Adrenal gland (tissue), 12 donors: ENCODE results near the gene TNS3. TPM values are rescaled to one million over a fixed set of nuclear protein-coding genes. Genes with fewer than 3 reads are reported as not detected.

ENCODE experiments used
- DNase-seq, 7 donors: peaks; one replicate each; pipeline ENCODE4 v3.0.0-alpha.2; 2019 to 2020
- H3K27ac ChIP-seq, 5 donors: fragments of 200-600 bp; sonication (generic) in 4 of 5; 1 replicate in 3 of 5; 2 replicates in 2 of 5; pipeline versions ENCODE4 v1.5.1 to v1.8.0; 2016 to 2020; ENCODE audit warnings: mild to moderate bottlenecking in 1 of 5
- H3K27me3 ChIP-seq: fragments of 200-600 bp; 2 replicates; pipeline ENCODE4 v1.8.0; 2021
- H3K36me3 ChIP-seq, 2 donors: fragments of 200-600 bp; replicated peaks in 1 of 2; 1 replicate in 1 of 2; 2 replicates in 1 of 2; pipeline versions ENCODE4 v1.5.1 to v1.8.0; 2018 to 2022
- H3K4me1 ChIP-seq, 2 donors: fragments of 200-600 bp; replicated peaks in 1 of 2; 1 replicate in 1 of 2; 2 replicates in 1 of 2; pipeline versions ENCODE4 v1.5.1 to v1.8.0; 2018 to 2021
- H3K4me3 ChIP-seq, 4 donors: fragments of 200-600 bp; sonication (generic) in 3 of 4; one replicate each; pipeline ENCODE4 v1.5.1; 2016 to 2018
- H3K9me3 ChIP-seq, 3 donors: fragments of 200-600 bp; sonication (generic) in 1 of 3; replicated peaks in 1 of 3; 1 replicate in 2 of 3; 2 replicates in 1 of 3; pipeline versions ENCODE4 v1.5.1 to v1.8.0; 2016 to 2021
- CTCF ChIP-seq, 6 experiments: fragments of 450-650 bp in 4 of 6; fragments of 200-600 bp in 2 of 6; sonication (generic) in 1 of 6; IDR thresholded peaks; 1 replicate in 5 of 6; 2 replicates in 1 of 6; pipeline versions ENCODE4 v1.5.1 to v1.8.0; 2016 to 2021; ENCODE audit warnings: antibody characterized with exemption in 6 of 6, mild to moderate bottlenecking in 2 of 6, moderate library complexity in 1 of 6
- POLR2A ChIP-seq, 2 donors: fragments of 450-650 bp; IDR thresholded peaks; one replicate each; pipeline ENCODE4 v1.6.1; 2017; ENCODE audit warnings: antibody characterized with exemption in 2 of 2, mild to moderate bottlenecking in 2 of 2, moderate library complexity in 1 of 2
- WGBS, 4 donors: extraction: QIAGEN DNeasy Blood & Tissue Kit in 2 of 4; methylation state at CpG; one replicate each; pipeline versions ENCODE4 v1.1.5 to v1.1.7; 2013 to 2017; 5-methylcytosine and 5-hydroxymethylcytosine counted together
- intact Hi-C, 2 donors: fragments of 100-400 bp; cut with DNase I; formaldehyde crosslinking; loops; one replicate each; pipeline versions ENCODE4 v1.14.1 to v1.15.0; 2022 to 2023
- polyA plus RNA-seq, 3 donors: library from polyadenylated mRNA; stranded (reverse); fragments of 200-250 nt in 2 of 3; fragments of 350-450 nt in 1 of 3; fragmentation: Illumina TruSeq in 1 of 3; extraction: RNeasy Lipid Tissue Mini Kit (QIAGEN cat#74804) in 1 of 3; gene quantifications; one replicate each; pipeline ENCODE4 v1.2.3, GENCODE V29; 2013 to 2014
- total RNA-seq, 9 donors: library from RNA; depleted of rRNA in 4 of 9; stranded (reverse); fragments of >200 nt in 4 of 9; fragments of 120-200 nt in 1 of 9; fragmentation: NEBNext Ultra II Directional in 1 of 9; extraction: Animal tissue kit (Norgen Biotek cat#: 25700) in 1 of 9; gene quantifications; one replicate each; pipeline versions ENCODE4 v1.1.0 to v1.2.4, GENCODE V29; 2013 to 2023
- donor health status: healthy with polysubstance abuse.
- donor health status: Bipolar disorder and iron deficiency.
- donor health status: DM: yes; HTN: yes; CAD: no.
- donor health status: DM: no; HTN: no; CAD: no.
- donor health status: DM: no; HTN: no; CAD: no.
- donor health status: DM: yes; HTN: yes; CAD: no.

The TNS3 gene
- total and polyA plus RNA-seq, 12 donors = 21.0 to 188 (median 99.8) TPM

- H3K9me3 ChIP-seq = no peaks in the 10 kb centered on the region
- H3K27ac ChIP-seq = no peak overlapping the region
- peak in 1 of 7 donors; percentile 35 for DNase-seq
- no peak overlapping the region for H3K4me3 ChIP-seq
- peaks cover 0 to 24% of the 10 kb centered on the region in 2 donors for H3K4me1 ChIP-seq
- intact Hi-C loops = no loop called here
- TF ChIP-seq CTCF (IDR thresholded peaks at IDR 0.05) (no peak), POLR2A (IDR thresholded peaks at IDR 0.05) (no peak)
- no peaks in the 10 kb centered on the region for H3K27me3 ChIP-seq
- H3K36me3 ChIP-seq = peaks cover 0 to 9% of the 10 kb centered on the region in 2 donors
- WGBS, 4 donors = 58 to 91% (median 69%) methylated on average over 4 of the region's 4 CpGs
These were observed 204.2 kb downstream of the TNS3 start for GRCh38 chr7:47377741-47378140.

GRCh38 chr7:47376991-47377616 lies 204.8 kb downstream of the TNS3 start:
- WGBS, 4 donors = 87 to 93% (median 92%) methylated on average over 7 to 10 of the region's 10 CpGs
- peaks cover 0 to 9% of the 10 kb centered on the region in 2 donors for H3K36me3 ChIP-seq
- no peak for DNase-seq
- intact Hi-C loops = no loop called here
- H3K4me3 ChIP-seq = no peak overlapping the region
- H3K9me3 ChIP-seq = no peaks in the 10 kb centered on the region
- peaks cover 0 to 29% of the 10 kb centered on the region in 2 donors for H3K4me1 ChIP-seq
- H3K27ac ChIP-seq = no peak overlapping the region
- no peaks in the 10 kb centered on the region for H3K27me3 ChIP-seq
- no peak for TF ChIP-seq CTCF (IDR thresholded peaks at IDR 0.05)
- TF ChIP-seq POLR2A (IDR thresholded peaks at IDR 0.05) = no peak

- Histone ChIP-seq H3K36me3 (peaks cover 0 to 7% of the 10 kb centered on the region in 2 donors), H3K4me1 (peaks cover 0 to 35% of the 10 kb centered on the region in 2 donors), H3K27ac (peak overlapping the region in 1 of 5 donors; percentile 23), H3K27me3 (no peaks in the 10 kb centered on the region), H3K4me3 (no peak overlapping the region), H3K9me3 (no peaks in the 10 kb centered on the region)
- intact Hi-C loops = no loop called here
- DNase-seq = peak in 1 of 7 donors; percentile 7
- 60 to 71% (median 68%) methylated on average over 10 to 11 of the region's 11 CpGs for WGBS, 4 donors
- TF ChIP-seq POLR2A (IDR thresholded peaks at IDR 0.05) (no peak), CTCF (IDR thresholded peaks at IDR 0.05) (no peak)
These were observed 206.6 kb downstream of the TNS3 start for GRCh38 chr7:47375121-47375938.

GRCh38 chr7:47374538-47374937 lies 207.4 kb downstream of the TNS3 start:
- Histone ChIP-seq H3K27ac (no peak overlapping the region), H3K36me3 (peaks cover 0 to 8% of the 10 kb centered on the region in 2 donors)

More at GRCh38 chr7:47374538-47374937, 207.4 kb downstream of the TNS3 start:
- DNase-seq = no peak
- Histone ChIP-seq H3K4me1 (peaks cover 0 to 29% of the 10 kb centered on the region in 2 donors), H3K9me3 (no peaks in the 10 kb centered on the region), H3K4me3 (no peak overlapping the region), H3K27me3 (no peaks in the 10 kb centered on the region)
- WGBS, 4 donors = 84 to 100% (median 96%) methylated on average over 3 of the region's 3 CpGs
- no peak for TF ChIP-seq POLR2A (IDR thresholded peaks at IDR 0.05)
- TF ChIP-seq CTCF (IDR thresholded peaks at IDR 0.05) = no peak
- intact Hi-C loops = no loop called here
